Heart left ventricle (tissue), 16 donors: Measurements from ENCODE around the gene KCNH1. TPM values are rescaled to one million over a fixed set of nuclear protein-coding genes. Genes with fewer than 3 reads are reported as not detected.

Experiments
- ATAC-seq, 4 donors: fragments of 200-7000 bp; cut with Tn5 transposase; one replicate each; pipeline ENCODE4 v1.9.1; 2020 to 2022; ENCODE audit warnings: moderate library complexity in 4 of 4, mild to moderate bottlenecking in 3 of 4, moderate number of reproducible peaks in 1 of 4
- DNase-seq, 5 donors: peaks; one replicate each; pipeline ENCODE4 v3.0.0-alpha.2; 2020
- H3K27ac ChIP-seq, 12 donors: fragments of 200-600 bp; sonication (generic) in 4 of 12; one replicate each; pipeline versions ENCODE4 v1.5.0 to v1.8.0; 2016 to 2022; ENCODE audit warnings: mild to moderate bottlenecking in 2 of 12
- H3K27me3 ChIP-seq, 9 donors: fragments of 200-600 bp; sonication (generic) in 2 of 9; one replicate each; pipeline versions ENCODE4 v1.5.1 to v1.8.0; 2016 to 2022; ENCODE audit warnings: mild to moderate bottlenecking in 3 of 9
- H3K36me3 ChIP-seq, 9 donors: fragments of 200-600 bp; sonication (generic) in 2 of 9; one replicate each; pipeline versions ENCODE4 v1.5.0 to v1.8.0; 2018 to 2022; ENCODE audit warnings: mild to moderate bottlenecking in 2 of 9
- H3K4me1 ChIP-seq, 12 donors: fragments of 200-600 bp; sonication (generic) in 4 of 12; one replicate each; pipeline versions ENCODE4 v1.5.0 to v1.8.0; 2016 to 2022; ENCODE audit warnings: mild to moderate bottlenecking in 3 of 12
- H3K4me3 ChIP-seq, 12 donors: fragments of 200-600 bp; sonication (generic) in 4 of 12; one replicate each; pipeline versions ENCODE4 v1.5.0 to v1.8.0; 2017 to 2022; ENCODE audit warnings: mild to moderate bottlenecking in 9 of 12, moderate library complexity in 4 of 12
- H3K9me3 ChIP-seq, 12 donors: fragments of 200-600 bp; sonication (generic) in 4 of 12; one replicate each; pipeline versions ENCODE4 v1.5.0 to v1.8.0; 2016 to 2022; ENCODE audit warnings: mild to moderate bottlenecking in 1 of 12
- CTCF ChIP-seq, 12 donors: fragments of 200-600 bp; sonication (generic) in 4 of 12; IDR thresholded peaks; one replicate each; pipeline versions ENCODE4 v1.5.0 to v1.8.0; 2018 to 2022; ENCODE audit warnings: antibody characterized with exemption in 12 of 12, mild to moderate bottlenecking in 5 of 12
- POLR2A ChIP-seq, 2 donors: fragments of 450-650 bp; IDR thresholded peaks; one replicate each; pipeline ENCODE4 v1.6.1; 2017; ENCODE audit warnings: antibody characterized with exemption in 2 of 2, mild to moderate bottlenecking in 2 of 2, moderate library complexity in 2 of 2
- WGBS, 4 donors: extraction: QIAGEN DNeasy Blood & Tissue Kit in 2 of 4; methylation state at CpG; one replicate each; pipeline versions ENCODE4 v1.1.5 to v1.1.7; 2013 to 2018; 5-methylcytosine and 5-hydroxymethylcytosine counted together
- intact Hi-C, 10 donors: fragments of 100-400 bp; cut with DNase I; formaldehyde crosslinking; loops; one replicate each; pipeline versions ENCODE4 v1.11.1 to v1.14.2; 2022
- polyA plus RNA-seq, 2 donors: library from polyadenylated mRNA; stranded (reverse); fragments of 200-250 nt; gene quantifications; one replicate each; pipeline ENCODE4 v1.2.3, GENCODE V29; 2013
- total RNA-seq, 9 donors: library from RNA; depleted of rRNA in 2 of 9; stranded (reverse); fragments of >200 nt in 2 of 9; fragmentation: NEBNext Ultra II Directional in 3 of 9; extraction: Animal tissue kit (Norgen Biotek cat#: 25700) in 3 of 9; gene quantifications; one replicate each; pipeline versions ENCODE4 v1.1.0 to v1.2.4, GENCODE V29; 2016 to 2023
- donor health status: ischemic (EF 13 %, LVEDD 7.1; RV severe dilation, severe dysfunction).
- donor health status: healthy with polysubstance abuse.
- donor health status: DM: no; HTN: yes; CAD: no.
- donor health status: DM: no; HTN: no; CAD: no.
- donor health status: ischemic (EF 25% LVEDD 6.9; RV normal size, moderate dysfunction).
- donor health status: ischemic (EF 25% LVEDD 5.7; RV mildly dilated, moderate dysfunction).
- donor health status: healthy.
- donor health status: DM: yes; HTN: yes; CAD: no.
- donor health status: ischemic (EF 35%, LVEDD 5.7; RV mildly dilated, moderate dysfunction).
- donor health status: nonischemic (EF 11% LVEDD 7.7; RV severe dilation, severe dysfunction).
- donor health status: DM: yes; HTN: yes; CAD: no.
- donor health status: PGD.
- donor health status: ischemic (EF 29% LVEDD 5.4; RV normal size, mild dysfunction).
- donor health status: nonischemic (EF 23%, LVEDD 6.1; RV moderate dilation, normal function).

Gene KCNH1
- total and polyA plus RNA-seq, 11 donors: 0.03 TPM; not detected in 10

- no peak for ATAC-seq
Measured at GRCh38 chr1:210691039-210691610, 442.8 kb downstream of the KCNH1 start.

GRCh38 chr1:210690236-210690635 lies 443.7 kb downstream of the KCNH1 start:
- DNase-seq (no peak), ATAC-seq (no peak)
- Histone ChIP-seq H3K9me3 (no peaks in the 10 kb centered on the region), H3K4me1 (no peaks in the 10 kb centered on the region), H3K27ac (no peak overlapping the region), H3K27me3 (peaks cover 0 to 6% (median 0%) of the 10 kb centered on the region in 9 donors), H3K36me3 (no peaks in the 10 kb centered on the region), H3K4me3 (no peak overlapping the region)
- TF ChIP-seq POLR2A (IDR thresholded peaks at IDR 0.05) (no peak), CTCF (IDR thresholded peaks at IDR 0.05) (no peak)
- intact Hi-C loops: no loop called here
- 88 to 97% (median 92%) methylated on average over 5 of the region's 5 CpGs for WGBS, 4 donors

More at GRCh38 chr1:210691039-210691610, 442.8 kb downstream of the KCNH1 start:
- Histone ChIP-seq H3K27ac (no peak overlapping the region), H3K4me3 (no peak overlapping the region), H3K27me3 (peaks cover 0 to 6% (median 0%) of the 10 kb centered on the region in 9 donors), H3K9me3 (no peaks in the 10 kb centered on the region), H3K36me3 (no peaks in the 10 kb centered on the region), H3K4me1 (no peaks in the 10 kb centered on the region)
- TF ChIP-seq CTCF (IDR thresholded peaks at IDR 0.05): no peak
- no peak for TF ChIP-seq POLR2A (IDR thresholded peaks at IDR 0.05)
- intact Hi-C loops: no loop called here
- no peak for DNase-seq
- WGBS, 4 donors: 90 to 95% (median 93%) methylated on average over 6 of the region's 6 CpGs

GRCh38 chr1:210689826-210690225 lies 444.1 kb downstream of the KCNH1 start:
- no peaks in the 10 kb centered on the region for H3K4me1 ChIP-seq
- H3K9me3 ChIP-seq: no peaks in the 10 kb centered on the region
- DNase-seq: no peak
- 78 to 87% (median 85%) methylated on average over 2 to 3 of the region's 3 CpGs for WGBS, 4 donors
- TF ChIP-seq POLR2A (IDR thresholded peaks at IDR 0.05) (no peak), CTCF (IDR thresholded peaks at IDR 0.05) (no peak)
- no peak overlapping the region for H3K27ac ChIP-seq
- no peak overlapping the region for H3K4me3 ChIP-seq
- H3K36me3 ChIP-seq: no peaks in the 10 kb centered on the region
- intact Hi-C loops: no loop called here
- ATAC-seq: no peak
- peaks cover 0 to 4% (median 0%) of the 10 kb centered on the region in 9 donors for H3K27me3 ChIP-seq

GRCh38 chr1:210688512-210689234 lies 445.3 kb downstream of the KCNH1 start:
- TF ChIP-seq POLR2A (IDR thresholded peaks at IDR 0.05) (no peak), CTCF (IDR thresholded peaks at IDR 0.05) (no peak)
- Histone ChIP-seq H3K27ac (no peak overlapping the region), H3K9me3 (no peaks in the 10 kb centered on the region), H3K36me3 (no peaks in the 10 kb centered on the region), H3K4me3 (no peak overlapping the region), H3K27me3 (peaks cover 0 to 3% (median 0%) of the 10 kb centered on the region in 9 donors), H3K4me1 (no peaks in the 10 kb centered on the region)
- DNase-seq (no peak), ATAC-seq (peak in 1 of 4 donors; percentile 28)
- intact Hi-C loops: no loop called here
- WGBS, 4 donors: 75 to 100% (median 88%) methylated on average over 1 of the region's 1 CpG
